Panc1 (cell line): ENCODE measurements around the gene ZNF76. TPM values are rescaled to one million over a fixed set of nuclear protein-coding genes. Genes with fewer than 3 reads are reported as not detected.

ENCODE experiments used
- ATAC-seq: fragments of 200-7000 bp; cut with Tn5 transposase; 2 replicates; pipeline ENCODE4 v1.9.1; 2020; ENCODE audit warnings: mild to moderate bottlenecking, moderate library complexity
- BruUV-seq: library from RNA; stranded (reverse); fragments of 400-500 nt; replicated peaks from 2 replicates; lab custom pipeline; 2021; lab: Mats Ljungman, UMichigan
- CTCF ChIA-PET: fragments of 300-600 bp; sonication (Branson Sonifier 250); formaldehyde crosslinking; loops from one replicate; lab custom pipeline; 2022; ENCODE audit warnings: antibody characterized with exemption; lab: Charles Lee
- POLR2A ChIA-PET: fragments of 300-600 bp; sonication (Branson Sonifier 250); formaldehyde crosslinking; loops from one replicate; lab custom pipeline; 2022; ENCODE audit warnings: antibody characterized with exemption; lab: Charles Lee
- DNase-seq: peaks from one replicate; pipeline ENCODE4 v3.0.0-alpha.2; 2010; ENCODE audit warnings: low read depth, low spot score
- H3K27ac ChIP-seq: 2 replicates; pipeline ENCODE4 v1.5.1; 2011; ENCODE audit warnings: mild to moderate bottlenecking, low read length, inconsistent platforms
- H3K27me3 ChIP-seq: fragments of 200-500 bp; sonication (Bioruptor generic); 2 replicates; pipeline ENCODE4 v1.6.0; 2014; ENCODE audit warnings: low read length, inconsistent platforms; ENCODE audit not compliant: control insufficient read depth, insufficient read depth
- H3K36me3 ChIP-seq: fragments of 200-500 bp; sonication (Bioruptor generic); 2 replicates; pipeline ENCODE4 v1.5.1; 2014; ENCODE audit warnings: inconsistent platforms, mild to moderate bottlenecking, low read length, moderate library complexity; ENCODE audit not compliant: control insufficient read depth, insufficient read depth
- H3K4me1 ChIP-seq: 2 replicates; pipeline ENCODE4 v1.5.1; 2011; ENCODE audit warnings: inconsistent platforms, mild to moderate bottlenecking, low read length, moderate library complexity; ENCODE audit not compliant: control insufficient read depth, insufficient read depth
- H3K4me3 ChIP-seq, 2 experiments: 2 replicates each; pipeline ENCODE4 v1.5.1; 2011 to 2012; ENCODE audit warnings: low read depth in 2 of 2, low read length in 2 of 2, mild to moderate bottlenecking in 2 of 2, inconsistent platforms in 1 of 2, moderate library complexity in 1 of 2
- H3K9me3 ChIP-seq: fragments of 200-500 bp; sonication (Bioruptor generic); 2 replicates; pipeline ENCODE4 v1.5.1; 2014; ENCODE audit warnings: low read depth, mild to moderate bottlenecking, inconsistent platforms, low read length, moderate library complexity; ENCODE audit not compliant: control insufficient read depth, insufficient read depth
- POLR2AphosphoS5 ChIP-seq: IDR thresholded peaks from 2 replicates; pipeline ENCODE4 v1.6.1; 2012; ENCODE audit warnings: mild to moderate bottlenecking, low read depth, low read length, moderate library complexity
- SIN3A ChIP-seq: IDR thresholded peaks from 2 replicates; pipeline ENCODE4 v1.6.1; 2012; ENCODE audit warnings: low read depth, mild to moderate bottlenecking, low read length, moderate library complexity, borderline replicate concordance; ENCODE audit not compliant: insufficient read depth
- TCF7L2 ChIP-seq: IDR thresholded peaks from 2 replicates; pipeline ENCODE4 v1.6.1; 2011; ENCODE audit warnings: mild to moderate bottlenecking, low read depth, low read length, inconsistent platforms
- in situ Hi-C: cut with HindIII; loops from 2 replicates; pipeline ENCODE4 v1.10.0; 2016; ENCODE audit warnings: low sequenced_read_pairs, low pct_unique_long_range_greater_than_20kb
- intact Hi-C: fragments of 100-400 bp; cut with micrococcal nuclease; formaldehyde crosslinking; loops from one replicate; pipeline ENCODE4 v1.10.0; 2022; ENCODE audit not compliant: unreplicated experiment
- total RNA-seq: library from RNA; stranded (reverse); gene quantifications from one replicate; pipeline ENCODE4 v1.2.1, GENCODE V29; 2021; ENCODE audit not compliant: unreplicated experiment
- TF ChIP-seq, protein P1 (sequence below), 2 experiments: IDR thresholded peaks; 2 replicates each; pipeline ENCODE4 v1.6.1; 2011 to 2012; ENCODE audit warnings: low read depth in 2 of 2, control low read depth in 1 of 2, low read length in 1 of 2, mild to moderate bottlenecking in 1 of 2, moderate library complexity in 1 of 2; ENCODE audit not compliant: insufficient read depth in 1 of 2
- TF ChIP-seq, protein P2 (sequence below): fragments of 450-650 bp; IDR thresholded peaks from 2 replicates; pipeline ENCODE4 v1.5.1; 2017; ENCODE audit warnings: mild to moderate bottlenecking

Gene ZNF76
- total RNA-seq, 1 experiment from 2014 or later: 41.5 TPM

- peak; percentile 60 for ATAC-seq
- peaks cover 11% of the 10 kb centered on the region; the same call in 1 of the 2 replicates for H3K27me3 ChIP-seq
- H3K4me3 ChIP-seq: peak overlapping the region; percentile 58 to 77
- intact Hi-C loops (no loop called here), in situ Hi-C loops (no loop called here)
- no peak overlapping the region for H3K27ac ChIP-seq
- no peaks in the 10 kb centered on the region for H3K9me3 ChIP-seq
- TF ChIP-seq TCF7L2: no peak
- ChIA-PET CTCF (no interaction called here), POLR2A (no interaction called here)
- no peaks in the 10 kb centered on the region for H3K36me3 ChIP-seq
- BruUV-seq: no TSS peak
- DNase-seq: no peak
- no peaks in the 10 kb centered on the region; the same call in 1 of the 2 replicates for H3K4me1 ChIP-seq
These were observed 58.1 kb downstream of the ZNF76 start for GRCh38 chr6:35317483-35318195.

GRCh38 chr6:35318196-35319171 lies 58.9 kb downstream of the ZNF76 start:
- TF ChIP-seq SIN3A (no peak), TCF7L2 (no peak), POLR2AphosphoS5 (no peak)
- TF ChIP-seq, protein P1, sequence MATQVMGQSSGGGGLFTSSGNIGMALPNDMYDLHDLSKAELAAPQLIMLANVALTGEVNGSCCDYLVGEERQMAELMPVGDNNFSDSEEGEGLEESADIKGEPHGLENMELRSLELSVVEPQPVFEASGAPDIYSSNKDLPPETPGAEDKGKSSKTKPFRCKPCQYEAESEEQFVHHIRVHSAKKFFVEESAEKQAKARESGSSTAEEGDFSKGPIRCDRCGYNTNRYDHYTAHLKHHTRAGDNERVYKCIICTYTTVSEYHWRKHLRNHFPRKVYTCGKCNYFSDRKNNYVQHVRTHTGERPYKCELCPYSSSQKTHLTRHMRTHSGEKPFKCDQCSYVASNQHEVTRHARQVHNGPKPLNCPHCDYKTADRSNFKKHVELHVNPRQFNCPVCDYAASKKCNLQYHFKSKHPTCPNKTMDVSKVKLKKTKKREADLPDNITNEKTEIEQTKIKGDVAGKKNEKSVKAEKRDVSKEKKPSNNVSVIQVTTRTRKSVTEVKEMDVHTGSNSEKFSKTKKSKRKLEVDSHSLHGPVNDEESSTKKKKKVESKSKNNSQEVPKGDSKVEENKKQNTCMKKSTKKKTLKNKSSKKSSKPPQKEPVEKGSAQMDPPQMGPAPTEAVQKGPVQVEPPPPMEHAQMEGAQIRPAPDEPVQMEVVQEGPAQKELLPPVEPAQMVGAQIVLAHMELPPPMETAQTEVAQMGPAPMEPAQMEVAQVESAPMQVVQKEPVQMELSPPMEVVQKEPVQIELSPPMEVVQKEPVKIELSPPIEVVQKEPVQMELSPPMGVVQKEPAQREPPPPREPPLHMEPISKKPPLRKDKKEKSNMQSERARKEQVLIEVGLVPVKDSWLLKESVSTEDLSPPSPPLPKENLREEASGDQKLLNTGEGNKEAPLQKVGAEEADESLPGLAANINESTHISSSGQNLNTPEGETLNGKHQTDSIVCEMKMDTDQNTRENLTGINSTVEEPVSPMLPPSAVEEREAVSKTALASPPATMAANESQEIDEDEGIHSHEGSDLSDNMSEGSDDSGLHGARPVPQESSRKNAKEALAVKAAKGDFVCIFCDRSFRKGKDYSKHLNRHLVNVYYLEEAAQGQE (IDR thresholded peaks at IDR 0.05; ENCODE audit: insufficient read depth in 1 of 2, low read depth in 2 of 2, low read length in 1 of 2): no peak
- TF ChIP-seq, protein P2, sequence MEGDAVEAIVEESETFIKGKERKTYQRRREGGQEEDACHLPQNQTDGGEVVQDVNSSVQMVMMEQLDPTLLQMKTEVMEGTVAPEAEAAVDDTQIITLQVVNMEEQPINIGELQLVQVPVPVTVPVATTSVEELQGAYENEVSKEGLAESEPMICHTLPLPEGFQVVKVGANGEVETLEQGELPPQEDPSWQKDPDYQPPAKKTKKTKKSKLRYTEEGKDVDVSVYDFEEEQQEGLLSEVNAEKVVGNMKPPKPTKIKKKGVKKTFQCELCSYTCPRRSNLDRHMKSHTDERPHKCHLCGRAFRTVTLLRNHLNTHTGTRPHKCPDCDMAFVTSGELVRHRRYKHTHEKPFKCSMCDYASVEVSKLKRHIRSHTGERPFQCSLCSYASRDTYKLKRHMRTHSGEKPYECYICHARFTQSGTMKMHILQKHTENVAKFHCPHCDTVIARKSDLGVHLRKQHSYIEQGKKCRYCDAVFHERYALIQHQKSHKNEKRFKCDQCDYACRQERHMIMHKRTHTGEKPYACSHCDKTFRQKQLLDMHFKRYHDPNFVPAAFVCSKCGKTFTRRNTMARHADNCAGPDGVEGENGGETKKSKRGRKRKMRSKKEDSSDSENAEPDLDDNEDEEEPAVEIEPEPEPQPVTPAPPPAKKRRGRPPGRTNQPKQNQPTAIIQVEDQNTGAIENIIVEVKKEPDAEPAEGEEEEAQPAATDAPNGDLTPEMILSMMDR: no peak; the same call in 1 of the 2 replicates
- peak overlapping the region; percentile 58 to 77 for H3K4me3 ChIP-seq
- no peaks in the 10 kb centered on the region; the same call in 1 of the 2 replicates for H3K4me1 ChIP-seq
- ATAC-seq (peak; percentile 99), DNase-seq (no peak)
- intact Hi-C loops: no loop called here
- ChIA-PET POLR2A (interaction anchor here (0.6 kb wide), 1 partner anchor 61 kb away, joined by 3 read pairs; no protein-coding TSS in a partner anchor), CTCF (no interaction called here)
- peaks cover 11% of the 10 kb centered on the region; the same call in 1 of the 2 replicates for H3K27me3 ChIP-seq
- H3K9me3 ChIP-seq: no peaks in the 10 kb centered on the region
- H3K27ac ChIP-seq: peak overlapping the region; percentile 54; the same call in 1 of the 2 replicates
- no TSS peak for BruUV-seq
- in situ Hi-C loops: no loop called here
- no peaks in the 10 kb centered on the region for H3K36me3 ChIP-seq
